AG04450 (cell line): ENCODE measurements around the gene ATM. TPM values are rescaled to one million over a fixed set of nuclear protein-coding genes. Genes with fewer than 3 reads are reported as not detected.
"Not testable (repeated sequence)": the region's sequence is repeated elsewhere in the genome, so short reads cannot be mapped to it uniquely, and the experiment has no call there.

Experiments used
- CTCF ChIA-PET: fragments of 300-600, 350-600 bp; formaldehyde crosslinking; extraction: SDS; loops from one replicate; lab custom pipeline; 2022; ENCODE audit warnings: antibody characterized with exemption, inconsistent platforms; lab: Charles Lee
- POLR2A ChIA-PET: fragments of 350-600 bp; formaldehyde crosslinking; extraction: SDS; loops from one replicate; lab custom pipeline; 2021; ENCODE audit warnings: antibody characterized with exemption, inconsistent platforms; lab: Yijun Ruan, JAX
- DNase-seq: peaks from one replicate; pipeline ENCODE4 v3.0.0-alpha.2; 2011; ENCODE audit warnings: low read depth, low spot score
- H3K27ac ChIP-seq: one replicate; pipeline ENCODE4 v1.5.1; 2012; ENCODE audit warnings: low read depth, low read length, control low read depth
- H3K27me3 ChIP-seq: one replicate; pipeline ENCODE4 v1.6.0; 2012; ENCODE audit warnings: low read length; ENCODE audit not compliant: control insufficient read depth, insufficient read depth
- H3K4me3 ChIP-seq: 2 replicates; pipeline ENCODE4 v1.5.1; 2011; ENCODE audit warnings: mild to moderate bottlenecking, low read depth, low read length, control low read depth
- H3K9me3 ChIP-seq: 2 replicates; pipeline ENCODE4 v1.5.1; 2012; ENCODE audit warnings: low read length; ENCODE audit not compliant: control insufficient read depth, insufficient read depth
- polyA plus RNA-seq: library from polyadenylated mRNA; depleted of rRNA; stranded (reverse); fragments of >200 nt; gene quantifications from 2 replicates; pipeline ENCODE4 v1.2.3, GENCODE V29; 2011
- TF ChIP-seq, protein P1 (sequence below): IDR thresholded peaks from 2 replicates; pipeline ENCODE4 v1.5.1; 2011; ENCODE audit warnings: low read depth, low read length, control low read depth, inconsistent platforms

The ATM gene
- polyA plus RNA-seq, 1 experiment: 53.2 TPM

DNA sequence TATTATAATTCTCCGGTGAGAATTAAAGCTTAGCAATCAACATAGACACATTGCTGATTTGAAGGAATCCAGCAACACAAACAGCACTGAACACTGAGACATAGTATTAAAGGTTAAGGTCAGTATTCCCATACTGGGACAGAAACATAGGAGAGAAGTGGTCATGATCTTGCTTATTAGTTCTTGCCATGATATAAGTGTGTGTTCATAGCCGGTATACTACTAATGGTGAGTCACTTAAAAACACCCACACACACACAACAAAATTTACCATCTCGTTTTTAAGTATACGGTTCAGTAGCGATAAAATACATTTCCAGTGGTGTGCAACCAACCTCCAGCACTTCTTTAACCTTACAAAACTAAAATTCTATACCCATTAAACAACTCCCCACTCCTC is 148.1 kb downstream of the ATM start:
- H3K27me3 ChIP-seq: no peaks in the 10 kb centered on the region
- no peak overlapping the region for H3K27ac ChIP-seq
- peaks cover 7% of the 10 kb centered on the region; the same call in 1 of the 2 replicates for H3K9me3 ChIP-seq
- ChIA-PET POLR2A (no interaction called here), CTCF (no interaction called here)
- TF ChIP-seq, protein P1, sequence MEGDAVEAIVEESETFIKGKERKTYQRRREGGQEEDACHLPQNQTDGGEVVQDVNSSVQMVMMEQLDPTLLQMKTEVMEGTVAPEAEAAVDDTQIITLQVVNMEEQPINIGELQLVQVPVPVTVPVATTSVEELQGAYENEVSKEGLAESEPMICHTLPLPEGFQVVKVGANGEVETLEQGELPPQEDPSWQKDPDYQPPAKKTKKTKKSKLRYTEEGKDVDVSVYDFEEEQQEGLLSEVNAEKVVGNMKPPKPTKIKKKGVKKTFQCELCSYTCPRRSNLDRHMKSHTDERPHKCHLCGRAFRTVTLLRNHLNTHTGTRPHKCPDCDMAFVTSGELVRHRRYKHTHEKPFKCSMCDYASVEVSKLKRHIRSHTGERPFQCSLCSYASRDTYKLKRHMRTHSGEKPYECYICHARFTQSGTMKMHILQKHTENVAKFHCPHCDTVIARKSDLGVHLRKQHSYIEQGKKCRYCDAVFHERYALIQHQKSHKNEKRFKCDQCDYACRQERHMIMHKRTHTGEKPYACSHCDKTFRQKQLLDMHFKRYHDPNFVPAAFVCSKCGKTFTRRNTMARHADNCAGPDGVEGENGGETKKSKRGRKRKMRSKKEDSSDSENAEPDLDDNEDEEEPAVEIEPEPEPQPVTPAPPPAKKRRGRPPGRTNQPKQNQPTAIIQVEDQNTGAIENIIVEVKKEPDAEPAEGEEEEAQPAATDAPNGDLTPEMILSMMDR: no peak
- no peak overlapping the region for H3K4me3 ChIP-seq
- no peak for DNase-seq

DNA sequence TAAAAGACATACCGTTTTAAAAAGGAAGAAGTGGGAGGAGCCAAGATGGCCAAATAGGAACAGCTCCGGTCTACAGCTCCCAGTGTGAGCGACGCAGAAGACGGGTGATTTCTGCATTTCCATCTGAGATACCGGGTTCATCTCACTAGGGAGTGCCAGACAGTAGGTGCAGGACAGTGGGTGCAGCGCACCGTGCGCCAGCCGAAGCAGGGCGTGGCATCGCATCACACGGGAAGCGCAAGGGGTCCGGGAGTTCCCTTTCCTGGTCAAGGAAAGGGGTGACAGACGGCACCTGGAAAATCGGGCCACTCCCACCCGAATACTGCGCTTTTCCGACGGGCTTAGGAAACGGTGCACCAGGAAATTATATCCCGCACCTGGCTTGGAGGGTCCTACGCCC is 150.6 kb downstream of the ATM start:
- H3K27ac ChIP-seq, POLR2A ChIA-PET, DNase-seq, H3K9me3 ChIP-seq, H3K4me3 ChIP-seq, CTCF ChIA-PET, H3K27me3 ChIP-seq: not testable (repeated sequence)

DNA sequence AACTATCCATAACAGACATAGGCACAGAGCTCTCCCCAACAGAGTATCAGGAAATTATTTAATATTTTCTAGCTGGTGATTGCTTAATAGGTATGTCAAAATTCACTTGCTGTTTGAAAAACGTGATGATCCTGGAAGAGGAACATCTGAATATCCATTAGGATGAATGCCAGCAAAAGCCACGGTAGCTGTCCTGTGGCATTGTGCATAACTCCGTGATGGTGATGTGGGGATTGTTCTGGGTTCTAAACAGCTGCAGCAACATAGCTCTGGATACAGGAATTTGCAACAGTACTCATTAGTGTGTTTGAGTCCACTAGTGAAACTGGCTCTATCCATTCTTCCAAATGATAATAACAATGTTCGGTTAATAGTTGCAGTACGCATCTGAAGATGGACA is 165.7 kb downstream of the ATM start:
- CTCF ChIA-PET: no interaction called here
- POLR2A ChIA-PET: no interaction called here
- no peak for DNase-seq
- Histone ChIP-seq H3K4me3 (no peak overlapping the region), H3K27me3 (no peaks in the 10 kb centered on the region), H3K9me3 (no peaks in the 10 kb centered on the region), H3K27ac (no peak overlapping the region)
- TF ChIP-seq, protein P1: no peak

DNA sequence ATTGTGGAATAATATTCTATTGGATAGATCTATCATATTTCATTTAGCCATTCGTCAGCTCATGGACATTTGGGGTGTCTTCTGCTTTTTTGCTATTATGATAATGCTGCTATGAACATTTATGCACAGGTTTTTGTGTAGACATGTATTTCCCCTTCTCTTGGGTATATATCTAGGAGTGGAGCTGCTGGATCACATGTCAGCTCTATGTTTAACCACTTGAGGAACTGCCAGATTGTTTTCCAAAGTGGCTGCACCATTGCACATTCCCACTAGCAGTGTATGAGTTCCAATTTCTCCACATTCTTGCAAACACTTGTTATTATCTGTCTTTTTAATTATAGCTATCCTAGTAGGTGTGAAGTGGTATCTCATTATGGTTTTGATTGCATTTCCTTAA is 169.5 kb downstream of the ATM start:
- Histone ChIP-seq H3K9me3 (no peaks in the 10 kb centered on the region), H3K4me3 (no peak overlapping the region), H3K27ac (no peak overlapping the region), H3K27me3 (no peaks in the 10 kb centered on the region)
- DNase-seq: no peak
- TF ChIP-seq, protein P1: no peak
- CTCF ChIA-PET: no interaction called here
- POLR2A ChIA-PET: no interaction called here

DNA sequence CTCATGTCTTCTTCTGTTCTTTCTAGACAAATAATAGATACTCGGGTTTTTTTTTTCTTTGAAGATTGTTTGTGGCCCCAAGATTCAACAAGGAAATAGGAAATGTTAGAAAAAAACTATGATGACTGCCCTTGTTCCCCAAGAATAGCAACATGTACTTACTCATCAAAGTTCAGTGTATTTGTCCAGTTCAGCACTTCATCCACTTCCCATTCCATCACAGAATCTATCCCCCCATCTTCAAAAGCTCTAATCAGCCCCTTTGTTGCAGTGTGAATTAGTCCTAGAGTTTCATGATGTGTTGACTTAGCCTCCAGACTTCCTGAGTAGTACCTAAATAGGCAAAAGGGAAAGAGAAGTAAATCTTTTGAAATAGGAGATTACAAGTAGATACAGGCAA is 170.2 kb downstream of the ATM start:
- ChIA-PET POLR2A (no interaction called here), CTCF (no interaction called here)
- Histone ChIP-seq H3K9me3 (no peaks in the 10 kb centered on the region), H3K27me3 (no peaks in the 10 kb centered on the region), H3K27ac (no peak overlapping the region), H3K4me3 (no peak overlapping the region)
- TF ChIP-seq, protein P1: no peak
- DNase-seq: no peak
